Cerebellar nuclear complex (tissue), 1 donor: Measurements from ENCODE around the gene DNAJA2.
"Not testable (repeated sequence)": the region's sequence is repeated elsewhere in the genome, so short reads cannot be mapped to it uniquely, and the experiment has no call there.

Source experiments
- DNase-seq, 2 experiments: peaks; one replicate each; lab custom pipeline; 2025; lab: John Stamatoyannopoulos, UW

DNAJA2 gene

GRCh38 chr16:46973207-46973995 is at the start of gene DNAJA2:
TSS of gene DNAJA2 (minus strand) at chr16:46973674. CDS start at chr16:46973572, 102 bp downstream.
- peak in 1 of 2 experiments; percentile 65 for DNase-seq

- DNase-seq: no peak
Measured at GRCh38 chr16:47019568-47019967, 46.1 kb upstream of the DNAJA2 start.

DNA sequence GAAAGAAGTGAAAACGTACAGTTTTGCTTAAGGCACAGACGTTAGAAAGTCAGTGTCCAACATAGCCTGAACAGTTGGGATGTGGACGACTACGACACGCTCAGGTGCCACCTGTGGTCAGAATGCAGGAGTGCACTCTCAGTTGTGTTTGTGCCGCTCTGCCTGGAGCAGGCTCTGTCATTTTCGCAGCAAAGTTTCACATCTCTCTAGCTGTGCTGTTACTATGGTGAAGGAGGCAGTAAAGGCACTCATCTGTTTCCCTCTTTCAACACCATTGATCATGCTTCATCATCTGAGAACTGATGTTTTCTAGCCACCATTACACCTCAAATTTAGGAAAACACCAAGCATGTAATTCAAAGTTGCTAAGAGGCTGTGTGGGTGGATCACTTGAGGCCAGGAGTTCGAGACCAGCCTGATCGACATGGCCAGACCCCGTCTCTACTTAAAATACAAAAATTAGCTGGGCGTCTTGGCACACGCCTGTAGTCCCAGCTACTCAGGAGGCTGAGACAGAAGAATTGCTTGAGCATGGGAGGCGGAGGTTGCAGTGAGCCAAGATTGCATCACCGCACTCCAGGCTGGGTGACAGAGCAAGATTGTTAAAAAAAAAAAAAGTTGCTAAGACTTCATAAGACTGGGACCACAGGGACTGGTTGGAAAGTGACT is 44.9 kb upstream of the DNAJA2 start:
- DNase-seq: no peak

DNA sequence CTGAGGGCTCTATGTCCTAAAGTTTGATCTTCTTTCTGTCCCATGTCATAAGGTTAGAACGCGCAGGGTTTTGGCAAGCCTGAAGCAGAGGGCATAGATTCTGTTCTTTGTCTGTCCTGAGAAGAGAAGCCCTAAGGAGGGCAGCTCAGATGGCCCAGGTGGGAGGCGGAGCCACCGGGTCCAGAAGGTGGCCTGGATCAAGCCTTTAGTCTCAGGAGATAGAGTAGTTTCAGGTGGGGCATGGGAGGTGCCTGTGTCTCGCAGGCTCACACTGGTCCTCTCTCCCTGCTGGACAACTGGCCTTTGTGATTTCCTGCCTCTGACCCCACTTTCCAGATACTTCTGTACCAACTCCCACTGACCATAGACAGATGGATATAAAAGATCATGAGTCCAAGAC is 44.2 kb upstream of the DNAJA2 start:
- no peak for DNase-seq

DNA sequence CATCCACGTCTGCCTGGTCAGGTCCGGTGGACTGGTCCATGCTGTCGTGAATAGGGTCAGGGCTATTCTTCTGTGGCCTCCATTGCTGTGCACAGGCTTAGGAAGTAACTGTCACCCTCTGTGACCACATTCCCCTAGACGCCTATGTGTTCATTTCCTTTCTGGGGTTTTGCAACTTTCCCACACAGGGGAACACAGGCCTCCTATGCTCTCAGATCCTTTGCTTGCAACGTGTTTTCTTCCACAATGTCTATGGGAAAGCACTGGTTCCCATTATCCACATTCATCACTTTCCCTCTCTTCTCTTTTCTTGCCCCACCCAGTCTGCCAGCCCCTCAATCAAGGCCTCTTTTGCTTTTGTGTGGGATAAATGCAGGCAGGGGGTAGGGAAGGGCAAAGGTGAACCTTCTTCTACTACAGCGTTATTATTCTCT is 43.2 kb upstream of the DNAJA2 start:
- no peak for DNase-seq

- DNase-seq: no peak
Measured at GRCh38 chr16:47013910-47014309, 40.4 kb upstream of the DNAJA2 start.

DNA sequence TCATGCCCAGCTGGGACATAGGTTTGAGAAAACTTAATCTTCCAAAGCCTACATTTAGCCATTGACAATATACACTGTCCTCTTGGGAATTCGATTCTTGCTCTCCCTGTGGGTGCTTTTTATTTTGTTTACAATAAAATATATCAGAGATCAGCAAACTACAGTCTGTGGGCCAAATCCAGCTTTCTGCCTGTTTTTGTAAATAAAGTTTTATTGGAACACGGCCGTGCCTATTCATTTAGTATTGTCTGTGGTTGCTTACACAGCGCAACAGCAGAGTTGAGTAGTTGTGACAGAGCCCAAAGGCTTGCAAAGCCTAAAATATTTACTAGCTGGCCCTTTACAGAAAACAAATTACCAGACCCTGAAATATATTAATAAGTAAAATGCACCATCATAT is 39.7 kb upstream of the DNAJA2 start:
- no peak for DNase-seq

DNA sequence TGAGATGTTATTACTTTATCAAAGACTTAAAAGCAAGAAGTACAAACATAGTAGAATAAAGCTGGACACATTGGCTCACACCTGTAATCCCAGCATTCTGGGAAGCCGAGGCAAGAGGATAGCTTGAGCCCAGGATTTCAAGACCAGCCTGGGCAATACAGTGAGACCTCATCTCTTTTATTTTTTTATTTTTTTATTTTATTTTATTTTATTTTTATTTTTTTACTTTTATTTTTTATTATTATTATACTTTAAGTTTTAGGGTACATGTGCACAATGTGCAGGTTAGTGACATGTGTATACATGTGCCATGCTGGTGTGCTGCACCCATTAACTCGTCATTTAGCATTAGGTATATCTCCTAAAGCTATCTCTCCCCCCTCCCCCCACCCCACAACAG is 37.3 kb upstream of the DNAJA2 start:
- not testable (repeated sequence) for DNase-seq

DNA sequence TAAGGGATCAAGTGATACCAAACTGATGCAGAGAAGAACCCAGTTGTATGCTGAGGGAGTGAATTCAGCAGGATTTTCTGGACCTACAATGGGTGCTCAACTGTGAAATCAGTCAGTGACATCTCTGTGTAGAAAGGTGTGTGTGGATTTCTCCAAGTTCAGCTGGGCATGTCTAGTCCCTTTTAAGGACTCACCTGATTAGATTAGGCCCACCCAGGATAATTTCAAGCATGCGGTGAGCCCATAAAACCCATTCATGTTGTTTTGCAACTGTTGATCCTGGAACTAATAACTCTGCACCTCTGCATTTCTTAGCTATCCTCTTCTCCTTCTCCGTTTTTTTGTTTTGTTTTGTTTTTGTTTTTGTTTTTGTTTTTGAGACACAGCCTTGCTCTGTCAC is 35.1 kb upstream of the DNAJA2 start:
- no peak for DNase-seq

DNA sequence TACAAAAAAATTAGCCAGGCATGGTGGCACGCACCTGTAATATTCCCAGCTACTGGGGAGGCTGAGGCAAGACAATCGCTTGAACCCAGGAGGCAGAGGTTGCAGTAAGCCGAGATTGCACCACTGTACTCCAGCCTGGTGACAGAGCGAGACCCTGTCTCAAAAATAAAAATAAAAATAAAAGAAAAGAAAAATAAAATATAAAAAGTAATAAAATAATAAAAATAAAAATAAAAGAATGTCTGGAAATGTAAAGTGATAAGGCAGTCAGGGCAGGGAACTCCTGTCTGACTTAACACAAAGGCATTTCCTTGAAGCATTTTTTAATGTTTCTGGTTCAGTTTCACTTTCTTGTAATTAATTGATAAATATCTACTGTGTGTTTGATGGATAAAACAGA is 34.7 kb upstream of the DNAJA2 start:
- DNase-seq: no peak

DNA sequence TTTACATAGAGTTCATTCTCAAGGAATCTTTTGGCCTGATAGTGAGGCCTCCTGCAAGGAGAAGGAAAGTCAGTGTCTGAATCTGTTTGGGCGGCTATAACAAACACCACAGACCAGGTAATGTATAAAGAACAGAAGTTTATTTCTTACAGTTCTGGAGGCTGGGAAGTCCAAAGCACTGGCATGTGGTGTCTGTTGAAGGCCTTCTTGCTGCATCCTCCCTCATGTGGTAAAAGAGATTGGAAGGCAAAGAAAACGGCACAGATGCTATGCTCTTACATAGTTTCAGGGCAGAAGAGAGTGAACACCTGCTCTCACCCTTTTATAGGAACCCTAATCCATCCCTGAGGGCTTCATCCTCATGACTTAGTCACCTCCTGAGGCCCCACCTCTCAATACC is 31.2 kb upstream of the DNAJA2 start:
- DNase-seq: no peak

DNA sequence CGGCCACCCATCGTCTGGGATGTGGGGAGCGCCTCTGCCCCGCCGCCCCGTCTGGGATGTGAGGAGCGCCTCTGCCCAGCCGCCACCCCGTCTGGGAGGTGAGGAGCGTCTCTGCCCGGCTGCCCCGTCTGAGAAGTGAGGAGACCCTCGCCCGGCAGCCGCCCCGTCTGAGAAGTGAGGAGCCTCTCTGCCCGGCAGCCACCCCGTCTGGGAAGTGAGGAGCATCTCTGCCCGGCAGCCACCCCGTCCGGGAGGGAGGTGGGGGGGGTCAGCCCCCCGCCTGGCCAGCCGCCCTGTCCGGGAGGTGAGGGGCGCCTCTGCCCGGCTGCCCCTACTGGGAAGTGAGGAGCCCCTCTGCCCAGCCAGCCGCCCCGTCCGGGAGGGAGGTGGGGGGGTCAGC is 26.6 kb upstream of the DNAJA2 start:
- not testable (repeated sequence) for DNase-seq

GRCh38 chr16:46997844-46998243 is 24.4 kb upstream of the DNAJA2 start:
- DNase-seq: no peak

DNA sequence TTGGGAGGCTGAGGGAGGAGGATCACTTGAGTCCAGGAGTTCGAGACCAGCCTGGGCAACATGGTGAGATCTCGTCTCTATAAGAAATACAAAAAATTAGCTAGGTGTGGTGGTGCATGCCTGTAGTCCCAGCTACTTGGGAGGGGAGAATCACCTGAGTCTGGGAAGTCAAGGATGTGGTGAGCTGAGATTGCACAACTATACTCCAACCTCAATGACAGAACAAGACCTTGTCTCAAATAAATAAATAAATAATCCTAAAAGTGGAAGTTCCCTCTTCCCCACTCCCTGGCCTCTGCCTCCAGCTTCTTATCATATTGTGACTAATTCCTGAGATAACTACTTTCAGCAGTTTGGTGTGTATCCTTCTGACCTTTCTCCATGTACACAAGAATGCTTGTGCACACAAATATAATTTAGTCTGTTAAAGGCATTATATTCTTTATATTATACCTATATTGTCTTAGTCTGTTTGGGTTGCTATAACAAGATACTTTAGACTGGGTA is 23.5 kb upstream of the DNAJA2 start:
- no peak for DNase-seq

DNA sequence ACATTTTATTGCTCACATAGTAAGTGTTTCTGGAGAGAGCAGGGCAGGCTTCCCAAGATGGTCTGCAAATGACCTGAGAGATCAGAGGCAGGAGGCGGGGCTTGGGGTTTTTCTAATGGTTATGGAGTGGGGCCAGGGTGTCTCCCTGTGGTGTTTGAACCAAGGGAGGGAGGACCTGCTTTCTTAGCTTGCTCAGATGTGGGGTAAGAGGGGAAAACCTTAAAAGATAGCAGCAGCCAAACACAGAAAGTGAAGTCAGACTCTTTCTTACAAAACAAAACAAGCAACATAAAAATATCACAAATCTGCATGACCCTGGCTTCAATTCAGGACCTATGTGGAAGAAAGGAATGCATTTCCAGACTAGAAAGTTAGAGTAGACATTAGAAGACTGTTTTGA is 22.9 kb upstream of the DNAJA2 start:
- no peak for DNase-seq

GRCh38 chr16:46991729-46992704 is 18.5 kb upstream of the DNAJA2 start:
- no peak for DNase-seq

GRCh38 chr16:46986896-46987295 is 13.4 kb upstream of the DNAJA2 start:
- DNase-seq: no peak

DNA sequence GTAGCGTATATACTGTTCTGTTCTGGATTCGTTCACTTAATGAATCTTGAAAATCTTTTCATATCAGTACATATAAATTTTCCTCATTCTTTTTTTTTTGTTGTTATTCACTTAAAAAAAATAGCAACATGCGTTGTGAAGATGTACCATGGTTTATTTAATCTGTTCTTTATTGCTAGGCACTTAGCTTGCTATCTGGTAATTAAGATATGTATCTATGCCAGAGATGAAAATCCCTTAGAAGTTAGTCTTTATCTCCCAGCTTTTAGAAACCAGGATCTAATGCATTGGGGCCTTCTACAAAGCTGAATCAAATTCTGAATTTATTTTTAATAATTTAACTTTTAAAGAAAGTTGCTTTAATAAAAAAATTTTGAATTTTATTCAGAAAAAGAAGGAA is 13.0 kb upstream of the DNAJA2 start:
- DNase-seq: no peak

GRCh38 chr16:46982335-46982734 is 8.9 kb upstream of the DNAJA2 start:
- no peak for DNase-seq

DNA sequence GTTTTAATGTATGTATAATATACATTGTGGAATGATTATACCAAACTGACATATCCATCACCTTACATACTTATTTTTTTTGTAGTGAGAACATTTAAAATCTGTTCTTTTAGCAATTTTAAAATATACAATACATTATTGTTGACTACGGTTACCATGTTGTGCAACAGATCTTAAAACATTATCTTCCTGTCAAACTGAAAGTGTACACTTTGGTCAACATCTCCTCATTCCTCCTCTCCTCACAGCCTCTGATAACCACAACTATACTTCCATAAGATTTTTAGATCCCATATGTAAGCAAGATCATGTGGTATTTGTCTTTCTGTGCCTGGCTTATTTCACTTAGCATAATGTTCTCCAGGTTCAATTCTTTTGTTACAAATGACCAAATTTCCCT is 7.5 kb upstream of the DNAJA2 start:
- DNase-seq: no peak

DNA sequence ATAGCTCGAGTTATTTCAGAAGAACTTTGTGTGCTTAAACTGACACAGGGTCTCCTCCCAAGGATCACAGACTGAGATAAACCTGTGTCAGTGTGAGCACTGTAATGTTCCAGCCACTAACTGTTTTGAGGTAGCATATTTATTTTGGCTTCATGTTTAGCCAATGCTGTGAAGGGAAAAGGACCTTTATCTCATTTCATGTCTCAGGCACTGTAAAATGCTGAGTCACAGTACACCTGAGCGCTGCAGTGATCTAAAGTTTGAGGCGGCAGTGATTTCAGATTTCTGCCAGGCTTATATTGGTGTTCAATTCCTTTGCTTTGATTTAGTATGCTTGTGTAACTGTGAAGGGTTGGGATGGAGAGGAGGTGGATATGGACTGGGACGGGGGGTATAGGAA is 3.1 kb upstream of the DNAJA2 start:
- DNase-seq: no peak

DNA sequence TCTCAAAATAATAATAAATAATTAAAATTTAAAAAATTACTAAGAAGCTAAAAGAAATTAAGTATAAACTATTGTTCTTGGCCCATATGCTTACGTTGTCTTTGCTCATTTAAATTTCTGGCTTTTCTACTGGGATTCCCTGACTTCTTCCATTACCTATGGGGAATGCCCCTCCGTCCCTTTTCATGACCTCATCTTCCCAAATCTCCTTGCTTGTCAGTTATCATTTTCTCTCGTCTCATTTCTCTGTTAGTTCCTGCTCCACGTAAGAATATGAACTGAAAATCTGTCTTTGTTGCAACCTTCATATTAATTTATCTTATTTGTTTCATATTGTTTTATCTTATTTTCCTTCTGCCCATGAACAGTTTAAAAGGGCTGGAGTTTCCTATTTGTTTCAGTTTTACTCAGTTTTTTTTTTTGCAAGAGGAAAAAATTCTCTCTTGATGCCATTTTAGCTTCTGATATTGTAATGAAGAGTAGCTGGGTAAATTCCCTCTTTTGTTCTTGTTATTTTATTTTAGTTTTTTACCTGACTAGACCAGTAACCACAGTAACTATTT is 2.5 kb upstream of the DNAJA2 start:
- no peak for DNase-seq
